T-helper 2 cell treated with Interferon-gamma antibody and Interleukin-4, amounts not matched to agents 5 μg/mL and 100 μg/mL, for 36 hours (primary cell): Measurements from ENCODE around the gene ADORA2A.

Source experiments
- DNase-seq: peaks from one replicate; pipeline ENCODE4 v3.0.0; 2021; ENCODE audit warnings: low spot score
- H3K27ac Mint-ChIP-seq: one replicate; pipeline ENCODE4 v1.8.0; 2021; ENCODE audit warnings: mild to moderate bottlenecking, mixed read lengths
- H3K27me3 Mint-ChIP-seq: one replicate; pipeline ENCODE4 v1.8.0; 2021; ENCODE audit warnings: low read depth, mixed read lengths
- H3K36me3 Mint-ChIP-seq: one replicate; pipeline ENCODE4 v1.8.0; 2021; ENCODE audit warnings: low read depth, mixed read lengths
- H3K4me1 Mint-ChIP-seq: one replicate; pipeline ENCODE4 v1.8.0; 2021; ENCODE audit warnings: low read depth, mixed read lengths
- H3K4me3 Mint-ChIP-seq: one replicate; pipeline ENCODE4 v1.8.0; 2022; ENCODE audit warnings: mild to moderate bottlenecking, moderate library complexity, mixed read lengths
- H3K9me3 Mint-ChIP-seq: one replicate; pipeline ENCODE4 v1.8.0; 2021; ENCODE audit warnings: mixed read lengths

ADORA2A gene

DNA sequence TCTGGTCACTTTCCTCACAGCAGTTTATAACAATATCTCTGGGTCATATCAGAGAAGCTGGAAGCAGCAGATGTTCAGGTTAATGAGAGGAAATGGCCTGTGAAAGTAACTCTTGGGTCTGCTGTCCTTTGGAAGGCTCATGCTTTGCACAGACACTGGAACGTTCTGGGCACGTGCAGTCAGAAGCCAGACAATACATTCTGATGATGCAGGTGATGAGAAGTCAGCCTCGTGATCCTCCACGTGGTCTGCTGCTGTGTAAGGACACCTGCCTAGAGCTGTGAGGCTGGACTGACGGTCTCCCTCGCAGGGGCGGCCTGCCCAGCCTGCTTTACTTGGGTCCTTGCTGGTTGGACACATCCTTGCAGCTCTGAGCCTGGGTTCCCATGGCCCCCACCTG, 18.8 kb upstream of the ADORA2A start:
- no peak overlapping the region for H3K27ac Mint-ChIP-seq
- peaks cover 27% of the 10 kb centered on the region for H3K4me1 Mint-ChIP-seq
- DNase-seq = no peak
- no peaks in the 10 kb centered on the region for H3K27me3 Mint-ChIP-seq
- peaks cover 12% of the 10 kb centered on the region for H3K36me3 Mint-ChIP-seq
- H3K4me3 Mint-ChIP-seq = no peak overlapping the region
- H3K9me3 Mint-ChIP-seq = no peaks in the 10 kb centered on the region

DNA sequence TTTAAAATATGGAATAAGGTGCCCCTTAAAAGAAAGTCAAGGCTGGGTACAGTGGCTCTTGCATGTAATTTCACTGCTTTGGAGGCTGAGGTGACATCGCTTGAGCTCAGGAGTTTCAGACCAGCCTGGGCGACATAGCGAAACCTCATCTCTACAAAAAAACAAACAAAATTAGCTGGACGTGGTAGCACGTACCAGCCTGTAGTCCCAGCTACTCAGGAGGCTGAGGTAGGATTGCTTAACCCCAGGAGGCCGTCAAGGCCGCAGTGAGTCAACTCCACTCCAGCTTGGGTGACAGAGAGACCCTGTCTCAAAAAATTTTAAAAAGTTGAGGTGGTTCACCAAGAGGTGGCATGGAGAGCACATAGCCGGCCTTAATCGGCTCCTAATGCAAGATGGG, 17.7 kb upstream of the ADORA2A start:
- Mint-ChIP-seq H3K27me3 (no peaks in the 10 kb centered on the region), H3K4me3 (no peak overlapping the region), H3K4me1 (peaks cover 27% of the 10 kb centered on the region), H3K36me3 (peaks cover 4% of the 10 kb centered on the region), H3K9me3 (no peaks in the 10 kb centered on the region), H3K27ac (no peak overlapping the region)
- DNase-seq = no peak

DNA sequence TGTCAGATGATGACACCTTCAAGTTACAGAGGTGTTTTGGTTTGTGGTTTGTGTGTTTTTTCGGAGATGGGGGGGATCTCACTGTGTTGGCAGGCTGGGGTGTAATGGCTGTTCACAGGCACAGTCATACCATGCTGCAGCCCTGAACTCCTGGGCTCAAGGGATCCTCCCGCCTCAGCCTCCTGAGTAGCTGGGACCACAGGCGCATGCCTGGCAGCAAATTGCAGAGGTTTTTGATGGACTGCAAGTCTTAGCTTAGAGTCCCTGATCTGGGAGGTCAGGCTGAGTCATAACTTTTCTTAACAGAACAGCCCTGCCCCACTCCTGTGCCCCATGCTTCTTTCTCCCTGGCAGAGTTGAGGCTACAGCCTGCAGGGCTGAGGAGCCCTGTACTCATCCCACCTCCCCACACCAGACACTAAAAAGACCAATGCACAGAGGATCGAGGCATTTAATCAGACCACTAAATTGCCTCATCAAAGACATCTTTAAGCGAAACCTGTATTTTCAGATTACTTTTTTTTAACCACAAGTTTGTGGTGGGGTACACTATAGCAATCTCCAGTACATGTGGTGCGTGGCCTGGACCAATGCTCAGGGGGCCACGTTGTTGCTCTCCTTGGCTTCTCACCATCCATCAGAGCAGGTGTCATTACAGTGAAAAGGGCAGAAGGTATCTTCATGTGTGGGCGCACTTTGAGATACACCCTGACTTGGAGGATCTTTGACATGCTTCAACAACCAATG, 17.1 kb upstream of the ADORA2A start:
- H3K36me3 Mint-ChIP-seq = peaks cover 3% of the 10 kb centered on the region
- DNase-seq = no peak
- H3K27me3 Mint-ChIP-seq = no peaks in the 10 kb centered on the region
- peaks cover 27% of the 10 kb centered on the region for H3K4me1 Mint-ChIP-seq
- no peak overlapping the region for H3K4me3 Mint-ChIP-seq
- H3K9me3 Mint-ChIP-seq = no peaks in the 10 kb centered on the region
- peak overlapping the region; percentile 32 for H3K27ac Mint-ChIP-seq

DNA sequence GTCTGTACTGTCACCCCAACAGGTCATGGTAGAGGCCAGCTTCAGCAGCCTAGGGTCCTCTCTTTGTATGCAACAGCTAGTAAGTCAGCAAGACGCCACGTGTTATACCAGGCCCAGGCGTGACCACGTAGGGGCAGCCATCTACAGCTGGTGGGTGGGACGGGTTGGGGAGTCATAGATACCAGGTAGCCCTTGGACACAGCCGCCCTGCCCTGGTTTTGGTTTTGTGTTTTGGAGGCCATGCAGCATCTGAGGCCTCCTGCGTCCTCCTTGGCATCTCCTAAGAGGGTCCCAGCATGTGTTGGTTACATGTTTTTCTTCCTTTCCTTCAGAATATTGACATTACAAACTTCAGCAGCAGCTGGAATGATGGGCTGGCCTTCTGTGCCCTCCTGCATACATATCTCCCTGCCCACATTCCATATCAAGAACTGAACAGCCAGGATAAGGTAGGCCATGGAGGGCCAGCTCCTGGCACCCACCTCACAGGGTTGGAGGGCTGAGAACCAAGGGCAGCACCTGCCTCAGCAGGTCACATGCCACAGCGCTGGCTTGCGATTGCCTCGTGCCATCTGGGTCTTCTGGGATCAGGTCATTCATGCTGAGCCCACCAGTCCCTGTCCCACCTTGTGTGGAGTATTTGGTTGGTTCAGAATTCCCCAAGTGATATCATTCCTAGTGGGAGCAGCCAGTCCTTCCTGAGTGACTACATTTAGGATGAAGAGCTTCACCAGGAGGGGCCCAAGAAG, 16.0 kb upstream of the ADORA2A start:
- peaks cover 4% of the 10 kb centered on the region for H3K36me3 Mint-ChIP-seq
- H3K9me3 Mint-ChIP-seq = no peaks in the 10 kb centered on the region
- H3K4me3 Mint-ChIP-seq = no peak overlapping the region
- H3K27ac Mint-ChIP-seq = no peak overlapping the region
- no peaks in the 10 kb centered on the region for H3K27me3 Mint-ChIP-seq
- DNase-seq = no peak
- H3K4me1 Mint-ChIP-seq = peaks cover 27% of the 10 kb centered on the region

DNA sequence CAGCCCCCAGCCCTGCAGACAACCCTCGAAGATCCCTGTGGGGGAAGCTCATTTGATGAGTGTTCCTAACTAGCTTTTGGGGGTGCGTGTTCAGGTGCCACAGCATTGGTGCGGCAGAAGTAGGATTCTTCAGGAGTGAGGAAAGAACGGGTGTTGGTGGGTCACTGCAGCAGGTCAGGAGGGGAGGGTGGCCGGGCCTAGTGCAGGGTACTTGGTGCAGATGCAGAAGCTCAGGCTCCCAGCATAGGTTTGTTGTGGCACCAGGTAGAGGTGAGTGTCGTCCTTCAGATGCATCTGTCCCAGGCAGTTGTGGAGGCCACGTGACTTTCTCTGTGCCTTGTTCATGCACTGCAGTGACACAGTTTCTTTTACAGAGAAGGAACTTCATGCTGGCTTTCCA, 15.1 kb upstream of the ADORA2A start:
- no peak overlapping the region for H3K27ac Mint-ChIP-seq
- peaks cover 3% of the 10 kb centered on the region for H3K36me3 Mint-ChIP-seq
- no peak for DNase-seq
- peaks cover 18% of the 10 kb centered on the region for H3K4me1 Mint-ChIP-seq
- H3K4me3 Mint-ChIP-seq = no peak overlapping the region
- no peaks in the 10 kb centered on the region for H3K27me3 Mint-ChIP-seq
- no peaks in the 10 kb centered on the region for H3K9me3 Mint-ChIP-seq

DNA sequence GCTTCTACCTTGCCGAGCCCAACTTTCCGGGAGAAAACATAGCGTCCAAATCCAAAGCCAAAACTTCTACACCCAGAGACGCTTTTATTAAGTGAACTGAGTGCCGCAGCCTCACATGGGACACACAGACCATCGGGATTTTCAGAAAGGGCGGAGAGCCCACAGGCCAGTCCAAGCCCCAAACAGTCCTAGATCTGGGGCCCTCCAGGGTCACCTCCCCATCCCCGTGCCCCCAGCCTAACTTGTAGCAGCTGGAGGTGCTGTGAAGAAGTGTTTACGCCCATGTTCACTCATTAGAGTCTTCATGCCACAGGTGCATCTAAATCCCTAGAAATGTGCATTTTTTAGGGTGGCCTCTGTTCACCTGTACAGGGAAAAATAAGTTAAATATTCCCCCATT, 14.1 kb upstream of the ADORA2A start:
- DNase-seq = no peak
- H3K4me1 Mint-ChIP-seq = peaks cover 10% of the 10 kb centered on the region
- no peaks in the 10 kb centered on the region for H3K27me3 Mint-ChIP-seq
- H3K36me3 Mint-ChIP-seq = peaks cover 3% of the 10 kb centered on the region
- no peak overlapping the region for H3K4me3 Mint-ChIP-seq
- H3K27ac Mint-ChIP-seq = no peak overlapping the region
- H3K9me3 Mint-ChIP-seq = no peaks in the 10 kb centered on the region

DNA sequence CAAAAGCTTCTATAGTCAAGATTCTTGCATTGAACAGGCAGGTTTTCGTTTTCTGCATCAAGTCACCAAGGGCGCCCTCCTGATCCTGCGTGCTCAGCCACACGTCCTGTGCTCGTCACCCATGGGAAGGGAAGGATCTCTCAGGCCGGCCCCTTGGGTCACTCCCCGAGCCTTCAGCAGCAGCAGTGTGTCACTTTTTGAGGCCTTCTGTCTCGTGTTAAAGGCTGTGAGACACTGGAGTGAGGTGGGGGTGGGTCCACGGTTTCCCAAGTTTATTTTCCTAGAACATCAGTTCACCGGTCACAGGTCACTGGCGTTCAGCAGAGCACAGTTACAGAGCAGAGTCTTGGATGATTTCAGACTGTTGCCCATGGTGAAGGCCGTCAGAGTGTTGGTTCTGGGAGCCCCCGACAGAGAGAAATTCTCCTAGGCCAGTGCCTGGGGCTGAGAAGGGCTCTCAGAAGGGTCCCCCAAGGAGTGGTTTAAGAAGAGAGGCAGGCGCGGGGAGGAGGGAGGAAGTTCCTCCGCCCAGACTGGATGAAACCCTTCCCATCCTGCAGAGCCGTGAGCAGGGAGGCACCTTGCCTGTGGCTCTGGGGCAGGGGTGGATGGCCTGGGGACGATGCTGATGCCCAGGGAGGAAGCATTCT, 13.5 kb upstream of the ADORA2A start:
- no peak for DNase-seq
- Mint-ChIP-seq H3K27ac (no peak overlapping the region), H3K4me1 (peaks cover 10% of the 10 kb centered on the region), H3K9me3 (no peaks in the 10 kb centered on the region), H3K36me3 (peaks cover 3% of the 10 kb centered on the region), H3K4me3 (no peak overlapping the region), H3K27me3 (no peaks in the 10 kb centered on the region)

DNA sequence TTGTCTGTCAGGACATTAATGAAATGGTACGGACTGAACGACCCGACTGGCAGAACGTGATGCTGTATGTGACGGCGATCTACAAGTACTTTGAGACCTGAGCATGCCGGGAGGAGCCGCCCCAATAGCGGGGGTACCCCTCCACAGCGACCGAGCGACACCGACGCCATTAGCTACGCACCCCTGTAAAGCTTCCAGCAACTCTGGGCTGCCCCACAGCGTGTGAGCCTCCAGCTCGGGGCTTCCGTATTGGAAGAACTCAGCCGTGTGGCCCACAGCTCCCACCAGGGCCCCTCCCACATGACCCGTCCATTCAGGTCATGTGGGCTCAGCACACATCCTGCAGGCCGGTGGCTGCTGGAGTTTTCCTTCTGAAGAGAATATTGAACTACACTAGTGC, 12.9 kb upstream of the ADORA2A start:
- H3K27me3 Mint-ChIP-seq = no peaks in the 10 kb centered on the region
- H3K27ac Mint-ChIP-seq = no peak overlapping the region
- no peak for DNase-seq
- H3K4me1 Mint-ChIP-seq = peaks cover 8% of the 10 kb centered on the region
- H3K9me3 Mint-ChIP-seq = no peaks in the 10 kb centered on the region
- no peak overlapping the region for H3K4me3 Mint-ChIP-seq
- peaks cover 3% of the 10 kb centered on the region for H3K36me3 Mint-ChIP-seq

DNA sequence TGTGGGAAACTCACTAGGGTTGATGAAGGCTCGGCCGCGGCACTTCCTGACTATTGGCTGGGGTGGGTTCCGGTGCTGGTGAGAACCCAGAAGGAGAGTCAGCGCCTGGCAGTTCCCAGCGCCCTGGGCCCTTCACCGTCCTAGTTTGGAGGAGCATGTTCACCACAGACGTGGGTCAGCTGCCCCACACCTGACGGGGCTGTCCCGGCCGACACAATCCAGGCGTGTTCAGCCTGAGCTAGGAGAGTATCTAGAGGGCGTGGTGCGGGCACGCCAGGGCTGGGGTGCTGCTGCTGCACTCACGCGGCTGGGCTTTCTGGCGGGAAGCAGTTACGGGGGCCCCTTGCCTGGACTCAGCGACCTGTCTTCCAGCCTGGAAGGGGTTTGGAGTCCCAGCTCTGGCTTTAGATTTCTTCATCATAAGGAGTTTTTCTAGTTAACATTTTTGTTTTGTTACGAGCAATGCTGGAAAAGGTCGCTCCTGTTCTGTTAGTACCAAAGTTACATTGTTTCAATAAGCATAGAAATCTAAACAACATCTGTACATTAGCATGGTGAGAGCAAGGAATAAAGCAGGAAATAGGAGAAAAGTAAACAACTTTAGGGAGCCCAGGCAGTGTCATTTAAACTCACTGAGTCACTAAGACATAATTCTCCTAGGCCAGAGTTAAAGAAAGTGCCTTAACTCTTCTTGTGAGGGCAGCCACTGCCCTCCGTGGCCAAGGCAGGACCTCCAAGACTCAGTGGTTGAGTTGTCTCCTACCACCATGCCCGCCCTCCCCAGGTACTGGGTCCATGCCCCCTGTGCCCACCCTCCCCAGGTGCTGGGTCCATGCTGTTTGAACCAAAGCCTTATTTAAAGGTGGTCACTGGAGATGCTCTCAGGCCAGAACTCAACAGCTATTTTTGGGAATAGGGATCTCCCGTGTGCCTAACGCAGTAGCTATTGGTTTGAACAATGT, 12.1 kb upstream of the ADORA2A start:
- H3K4me3 Mint-ChIP-seq = no peak overlapping the region
- no peaks in the 10 kb centered on the region for H3K27me3 Mint-ChIP-seq
- H3K9me3 Mint-ChIP-seq = no peaks in the 10 kb centered on the region
- DNase-seq = no peak
- peaks cover 3% of the 10 kb centered on the region for H3K36me3 Mint-ChIP-seq
- H3K27ac Mint-ChIP-seq = no peak overlapping the region
- peaks cover 3% of the 10 kb centered on the region for H3K4me1 Mint-ChIP-seq

DNA sequence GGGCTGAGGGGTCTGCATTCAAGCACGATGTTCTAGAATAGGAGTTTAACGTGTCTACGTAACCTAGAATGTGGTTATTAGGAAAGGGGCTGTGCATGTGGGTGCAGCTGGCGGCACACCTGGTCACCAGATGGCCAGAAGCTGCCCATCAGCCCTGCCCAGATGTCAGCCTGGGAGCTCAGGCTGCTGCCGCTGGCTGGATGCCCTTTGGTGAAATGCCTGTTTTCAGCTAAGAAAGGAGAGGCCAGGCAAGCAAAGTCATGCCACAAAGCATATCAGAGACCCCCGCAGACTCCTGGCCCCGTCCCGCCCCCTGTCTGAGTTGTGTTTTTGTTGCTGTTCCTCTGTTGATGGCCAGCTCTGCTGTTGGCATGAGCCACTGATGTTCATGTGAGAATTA, 11.3 kb upstream of the ADORA2A start:
- no peaks in the 10 kb centered on the region for H3K9me3 Mint-ChIP-seq
- H3K4me1 Mint-ChIP-seq = no peaks in the 10 kb centered on the region
- no peak for DNase-seq
- H3K4me3 Mint-ChIP-seq = no peak overlapping the region
- no peaks in the 10 kb centered on the region for H3K27me3 Mint-ChIP-seq
- peaks cover 3% of the 10 kb centered on the region for H3K36me3 Mint-ChIP-seq
- no peak overlapping the region for H3K27ac Mint-ChIP-seq

DNA sequence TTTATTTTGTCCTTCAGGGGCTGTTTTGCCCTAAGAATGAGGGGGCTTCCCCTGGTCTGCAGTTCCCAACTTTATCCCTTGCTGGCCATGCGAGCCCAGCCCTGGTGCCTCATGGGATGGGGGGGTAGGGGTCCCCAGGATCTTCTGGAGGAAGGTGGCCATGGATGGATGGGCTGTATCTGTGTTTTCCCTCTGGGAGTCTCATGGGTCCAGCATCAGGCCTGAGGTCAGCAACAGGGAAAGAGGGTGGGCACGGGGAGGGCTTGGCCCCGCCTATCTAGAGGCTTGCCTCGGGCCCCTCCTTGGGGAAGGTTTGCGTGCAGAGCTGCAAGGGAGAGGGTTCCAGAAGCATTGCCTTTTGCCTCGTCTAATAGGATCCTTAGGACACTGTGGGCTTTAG, 10.8 kb upstream of the ADORA2A start:
- Mint-ChIP-seq H3K27ac (peak overlapping the region; percentile 26), H3K4me3 (no peak overlapping the region), H3K36me3 (peaks cover 3% of the 10 kb centered on the region), H3K9me3 (no peaks in the 10 kb centered on the region), H3K27me3 (no peaks in the 10 kb centered on the region), H3K4me1 (peaks cover 1% of the 10 kb centered on the region)
- DNase-seq = no peak

DNA sequence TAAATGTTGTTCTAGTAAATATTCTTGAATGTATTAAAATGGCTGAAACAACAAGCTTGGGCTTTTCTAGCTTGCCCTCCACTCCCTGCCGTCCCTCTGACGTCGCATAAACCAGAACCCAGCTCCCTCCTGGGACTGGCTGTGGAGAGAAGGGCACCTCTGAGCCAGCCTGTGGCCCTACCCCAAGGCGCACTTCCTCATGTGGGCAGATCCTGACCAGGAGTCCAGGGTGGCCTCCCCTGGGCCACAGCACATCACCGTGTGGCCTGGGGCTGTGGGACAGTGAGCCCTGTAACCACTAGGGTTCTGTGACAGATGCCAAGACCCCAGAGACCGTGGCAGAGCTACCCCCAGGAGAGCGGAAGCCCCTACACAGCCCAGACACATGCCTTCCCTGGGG, 10.2 kb upstream of the ADORA2A start:
- Mint-ChIP-seq H3K4me1 (peaks cover 1% of the 10 kb centered on the region), H3K4me3 (no peak overlapping the region), H3K36me3 (peaks cover 3% of the 10 kb centered on the region), H3K27me3 (peaks cover 2% of the 10 kb centered on the region), H3K9me3 (no peaks in the 10 kb centered on the region), H3K27ac (no peak overlapping the region)
- DNase-seq = no peak

DNA sequence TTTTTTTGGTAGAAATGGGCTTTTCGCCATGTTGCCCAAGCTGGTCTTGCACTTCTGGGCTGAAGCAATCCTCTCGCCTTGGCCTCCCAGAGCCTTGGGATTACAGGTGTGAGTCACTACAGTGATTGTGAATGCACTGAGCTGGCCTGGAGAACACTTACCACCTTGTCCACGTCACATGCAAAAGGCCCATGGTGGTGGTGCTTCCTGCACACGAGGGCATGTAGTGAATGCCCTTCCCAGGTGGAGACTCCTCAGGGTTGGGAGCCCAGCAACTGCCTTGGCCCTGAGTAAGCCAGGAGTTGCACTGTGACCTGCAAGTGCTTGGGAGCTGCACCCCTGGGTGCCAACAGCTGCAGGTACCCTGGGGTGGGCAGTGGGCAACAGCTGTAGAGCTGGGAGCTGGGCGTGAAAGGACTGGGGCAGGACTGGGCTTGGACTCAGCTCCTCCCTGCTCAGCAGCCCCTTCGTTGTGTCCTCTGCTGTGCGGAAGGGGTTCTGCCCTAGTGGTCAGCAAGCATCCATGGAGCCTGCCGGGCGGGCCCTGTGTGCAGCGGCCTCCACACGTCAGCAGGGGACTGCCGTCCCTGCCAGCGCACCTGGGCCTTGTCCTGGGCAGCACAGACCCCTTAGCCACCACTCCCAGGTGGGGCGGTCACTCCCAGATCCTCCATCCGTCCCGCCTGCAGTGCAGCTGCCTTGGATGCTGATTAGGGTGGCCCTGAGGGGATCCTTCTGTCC, 9.3 kb upstream of the ADORA2A start:
- no peak for DNase-seq
- Mint-ChIP-seq H3K27me3 (peaks cover 7% of the 10 kb centered on the region), H3K36me3 (peaks cover 3% of the 10 kb centered on the region), H3K4me1 (peaks cover 3% of the 10 kb centered on the region), H3K27ac (no peak overlapping the region), H3K9me3 (no peaks in the 10 kb centered on the region), H3K4me3 (no peak overlapping the region)
